Astrocyte (in vitro differentiated cells and primary cell): ENCODE results near the gene CAPN12. TPM values are rescaled to one million over a fixed set of nuclear protein-coding genes. Genes with fewer than 3 reads are reported as not detected.

ENCODE experiments used
- DNase-seq: peaks from one replicate; pipeline ENCODE4 v3.0.0-alpha.2; 2010; ENCODE audit warnings: low read depth
- FAIRE-seq: peaks from 2 replicates; lab custom pipeline; 2011; peaks lifted over from hg19 to GRCh38; lab: Jason Lieb, UNC
- H2AFZ ChIP-seq: 2 replicates; pipeline ENCODE4 v1.6.0; 2012; ENCODE audit warnings: low read depth, low read length, inconsistent platforms
- H3K27ac ChIP-seq: 2 replicates; pipeline ENCODE4 v1.5.1; 2011; ENCODE audit warnings: low read depth, low read length, inconsistent platforms
- H3K27me3 ChIP-seq: 2 replicates; pipeline ENCODE4 v1.6.0; 2011; ENCODE audit warnings: low read length, inconsistent platforms; ENCODE audit not compliant: insufficient read depth
- H3K36me3 ChIP-seq: 2 replicates; pipeline ENCODE4 v1.5.1; 2011; ENCODE audit warnings: low read length, inconsistent platforms; ENCODE audit not compliant: insufficient read depth
- H3K4me1 ChIP-seq: 2 replicates; pipeline ENCODE4 v1.5.1; 2011; ENCODE audit warnings: low read length, inconsistent platforms; ENCODE audit not compliant: insufficient read depth
- H3K4me2 ChIP-seq: 2 replicates; pipeline ENCODE4 v1.6.0; 2012; ENCODE audit warnings: low read length, inconsistent platforms
- H3K4me3 ChIP-seq: 2 replicates; pipeline ENCODE4 v1.5.1; 2011; ENCODE audit warnings: low read depth, mild to moderate bottlenecking, low read length, inconsistent platforms; ENCODE audit not compliant: insufficient read depth
- H3K79me2 ChIP-seq: 2 replicates; pipeline ENCODE4 v1.6.0; 2012; ENCODE audit warnings: mild to moderate bottlenecking, low read length, inconsistent platforms; ENCODE audit not compliant: insufficient read depth
- H3K9ac ChIP-seq: 2 replicates; pipeline ENCODE4 v1.6.0; 2012; ENCODE audit warnings: mild to moderate bottlenecking, low read length, inconsistent platforms
- H3K9me3 ChIP-seq: 2 replicates; pipeline ENCODE4 v1.5.1; 2012; ENCODE audit warnings: low read depth, mild to moderate bottlenecking, low read length, inconsistent platforms; ENCODE audit not compliant: insufficient read depth
- H4K20me1 ChIP-seq: 2 replicates; pipeline ENCODE4 v1.6.0; 2012; ENCODE audit warnings: low read length, inconsistent platforms; ENCODE audit not compliant: insufficient read depth
- H3K27ac Mint-ChIP-seq: one replicate; pipeline ENCODE4 v1.8.0; 2021; ENCODE audit warnings: mild to moderate bottlenecking, mixed read lengths; ENCODE audit not compliant: unreplicated experiment
- H3K27me3 Mint-ChIP-seq: one replicate; pipeline ENCODE4 v1.8.0; 2021; ENCODE audit warnings: low read depth, mixed read lengths; ENCODE audit not compliant: unreplicated experiment
- H3K36me3 Mint-ChIP-seq: one replicate; pipeline ENCODE4 v1.8.0; 2021; ENCODE audit warnings: low read depth, mixed read lengths; ENCODE audit not compliant: unreplicated experiment
- H3K4me1 Mint-ChIP-seq: one replicate; pipeline ENCODE4 v1.8.0; 2021; ENCODE audit warnings: low read depth, mixed read lengths; ENCODE audit not compliant: unreplicated experiment
- H3K4me3 Mint-ChIP-seq: one replicate; pipeline ENCODE4 v1.8.0; 2021; ENCODE audit warnings: mild to moderate bottlenecking, moderate library complexity, mixed read lengths; ENCODE audit not compliant: unreplicated experiment
- H3K9me3 Mint-ChIP-seq: one replicate; pipeline ENCODE4 v1.8.0; 2021; ENCODE audit warnings: mild to moderate bottlenecking, mixed read lengths; ENCODE audit not compliant: unreplicated experiment
- EZH2 ChIP-seq: IDR thresholded peaks from 2 replicates; pipeline ENCODE4 v1.6.1; 2012; ENCODE audit warnings: mild to moderate bottlenecking, low read length, inconsistent platforms; ENCODE audit not compliant: insufficient read depth
- total RNA-seq: library from RNA; stranded (reverse); gene quantifications from 2 replicates; pipeline ENCODE4 v1.2.1, GENCODE V29; 2021
- TF ChIP-seq, protein P1 (sequence below): IDR thresholded peaks from 2 replicates; pipeline ENCODE4 v1.5.1; 2011; ENCODE audit warnings: low read depth, mild to moderate bottlenecking, inconsistent platforms, low read length, moderate library complexity; ENCODE audit not compliant: insufficient read depth

Gene CAPN12
- total RNA-seq, 1 donor from 2014 or later, result 4.6 TPM

- Histone ChIP-seq H3K9ac (peak overlapping the region; percentile 61), H3K4me2 (peak overlapping the region; percentile 24)
Measured at GRCh38 chr19:38718747-38719543, 25.3 kb downstream of the CAPN12 start.

DNA sequence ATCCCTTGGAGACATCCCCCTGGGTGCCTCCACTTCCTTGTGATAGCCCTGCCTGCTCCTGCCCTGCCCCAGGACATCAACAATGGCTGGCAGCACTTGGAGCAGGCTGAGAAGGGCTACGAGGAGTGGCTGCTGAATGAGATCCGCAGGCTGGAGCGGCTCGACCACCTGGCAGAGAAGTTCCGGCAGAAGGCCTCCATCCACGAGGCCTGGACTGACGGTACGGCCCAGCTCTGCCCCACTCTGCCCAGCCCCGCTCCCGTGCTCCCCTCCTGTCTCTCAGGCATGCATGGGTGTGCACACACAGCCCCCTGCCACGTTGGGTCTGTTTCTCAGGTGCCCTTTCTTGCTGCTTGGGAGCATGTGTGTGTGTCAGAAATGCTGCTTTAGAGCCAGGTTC lies 26.4 kb downstream of the CAPN12 start:
- Histone ChIP-seq H3K9ac (no peak overlapping the region), H4K20me1 (peaks cover 85% of the 10 kb centered on the region), H2AFZ (no peak overlapping the region), H3K4me3 (no peak overlapping the region), H3K4me2 (no peak overlapping the region), H3K36me3 (peaks cover 54% of the 10 kb centered on the region), H3K27me3 (no peaks in the 10 kb centered on the region), H3K4me1 (peaks cover 25% of the 10 kb centered on the region), H3K27ac (no peak overlapping the region), H3K79me2 (peaks cover 73% of the 10 kb centered on the region), H3K9me3 (no peaks in the 10 kb centered on the region)
- no peak overlapping the region for H3K4me3 Mint-ChIP-seq
- peaks cover 12% of the 10 kb centered on the region for H3K4me1 Mint-ChIP-seq
- peaks cover 17% of the 10 kb centered on the region for H3K36me3 Mint-ChIP-seq
- no peaks in the 10 kb centered on the region for H3K9me3 Mint-ChIP-seq
- H3K27me3 Mint-ChIP-seq, result no peaks in the 10 kb centered on the region
- FAIRE-seq (no peak), DNase-seq (no peak)
- no peak for TF ChIP-seq EZH2
- TF ChIP-seq, protein P1, sequence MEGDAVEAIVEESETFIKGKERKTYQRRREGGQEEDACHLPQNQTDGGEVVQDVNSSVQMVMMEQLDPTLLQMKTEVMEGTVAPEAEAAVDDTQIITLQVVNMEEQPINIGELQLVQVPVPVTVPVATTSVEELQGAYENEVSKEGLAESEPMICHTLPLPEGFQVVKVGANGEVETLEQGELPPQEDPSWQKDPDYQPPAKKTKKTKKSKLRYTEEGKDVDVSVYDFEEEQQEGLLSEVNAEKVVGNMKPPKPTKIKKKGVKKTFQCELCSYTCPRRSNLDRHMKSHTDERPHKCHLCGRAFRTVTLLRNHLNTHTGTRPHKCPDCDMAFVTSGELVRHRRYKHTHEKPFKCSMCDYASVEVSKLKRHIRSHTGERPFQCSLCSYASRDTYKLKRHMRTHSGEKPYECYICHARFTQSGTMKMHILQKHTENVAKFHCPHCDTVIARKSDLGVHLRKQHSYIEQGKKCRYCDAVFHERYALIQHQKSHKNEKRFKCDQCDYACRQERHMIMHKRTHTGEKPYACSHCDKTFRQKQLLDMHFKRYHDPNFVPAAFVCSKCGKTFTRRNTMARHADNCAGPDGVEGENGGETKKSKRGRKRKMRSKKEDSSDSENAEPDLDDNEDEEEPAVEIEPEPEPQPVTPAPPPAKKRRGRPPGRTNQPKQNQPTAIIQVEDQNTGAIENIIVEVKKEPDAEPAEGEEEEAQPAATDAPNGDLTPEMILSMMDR, result no peak
- no peak overlapping the region for H3K27ac Mint-ChIP-seq

More at GRCh38 chr19:38718747-38719543, 25.3 kb downstream of the CAPN12 start:
- Mint-ChIP-seq H3K4me3 (no peak overlapping the region), H3K27ac (peak overlapping the region; percentile 34), H3K9me3 (no peaks in the 10 kb centered on the region), H3K36me3 (peaks cover 18% of the 10 kb centered on the region), H3K4me1 (peaks cover 15% of the 10 kb centered on the region), H3K27me3 (no peaks in the 10 kb centered on the region)
- H2AFZ ChIP-seq, result no peak overlapping the region
- peaks cover 70% of the 10 kb centered on the region for H3K79me2 ChIP-seq
- H3K27ac ChIP-seq, result peak overlapping the region; percentile 67
- TF ChIP-seq, protein P1, result peak; percentile 16
- no peak for TF ChIP-seq EZH2
- peak; percentile 63 for DNase-seq
- peaks cover 80% of the 10 kb centered on the region for H4K20me1 ChIP-seq
- H3K4me1 ChIP-seq, result peaks cover 25% of the 10 kb centered on the region
- peaks cover 49% of the 10 kb centered on the region for H3K36me3 ChIP-seq
- H3K9me3 ChIP-seq, result no peaks in the 10 kb centered on the region
- no peak for FAIRE-seq
- no peaks in the 10 kb centered on the region for H3K27me3 ChIP-seq
- H3K4me3 ChIP-seq, result no peak overlapping the region

DNA sequence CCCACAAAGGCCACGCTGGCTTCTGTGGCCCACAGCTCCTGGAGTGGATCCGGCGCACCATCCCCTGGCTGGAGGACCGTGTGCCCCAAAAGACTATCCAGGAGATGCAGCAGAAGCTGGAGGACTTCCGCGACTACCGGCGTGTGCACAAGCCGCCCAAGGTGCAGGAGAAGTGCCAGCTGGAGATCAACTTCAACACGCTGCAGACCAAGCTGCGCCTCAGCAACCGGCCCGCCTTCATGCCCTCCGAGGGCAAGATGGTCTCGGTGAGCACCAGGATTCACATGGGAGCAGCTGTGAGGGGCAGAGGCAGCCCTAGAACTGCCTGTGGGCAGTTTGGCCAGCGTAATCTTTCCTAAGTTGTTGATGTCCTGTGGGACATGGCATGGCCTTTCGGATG lies 27.2 kb downstream of the CAPN12 start:
- TF ChIP-seq EZH2, result no peak
- TF ChIP-seq, protein P1, result no peak
- peaks cover 85% of the 10 kb centered on the region for H4K20me1 ChIP-seq
- H3K9ac ChIP-seq, result no peak overlapping the region
- FAIRE-seq (no peak), DNase-seq (no peak)
- H3K4me2 ChIP-seq, result no peak overlapping the region
- no peak overlapping the region for H3K4me3 Mint-ChIP-seq
- no peak overlapping the region for H3K4me3 ChIP-seq
- H3K27me3 ChIP-seq, result no peaks in the 10 kb centered on the region
- peaks cover 12% of the 10 kb centered on the region for H3K4me1 Mint-ChIP-seq
- no peak overlapping the region for H2AFZ ChIP-seq
- peak overlapping the region; percentile 66 for H3K27ac Mint-ChIP-seq
- peaks cover 79% of the 10 kb centered on the region for H3K79me2 ChIP-seq
- no peaks in the 10 kb centered on the region for H3K9me3 ChIP-seq
- no peak overlapping the region for H3K27ac ChIP-seq
- peaks cover 31% of the 10 kb centered on the region for H3K4me1 ChIP-seq
- H3K36me3 ChIP-seq, result peaks cover 51% of the 10 kb centered on the region
- peaks cover 17% of the 10 kb centered on the region for H3K36me3 Mint-ChIP-seq
- no peaks in the 10 kb centered on the region for H3K27me3 Mint-ChIP-seq
- no peaks in the 10 kb centered on the region for H3K9me3 Mint-ChIP-seq
